K562 treated with DMSO at 1 percent for 4 hours (cell line): ENCODE data around the gene DALRD3. TPM values are rescaled to one million over a fixed set of nuclear protein-coding genes. Genes with fewer than 3 reads are reported as not detected.

Source experiments
- total RNA-seq: library from RNA; unstranded; fragments of 300-600 nt; gene quantifications from 2 replicates; pipeline ENCODE4 v1.2.3, GENCODE V29; 2022; ENCODE audit not compliant: insufficient read depth

The DALRD3 gene, protein sequence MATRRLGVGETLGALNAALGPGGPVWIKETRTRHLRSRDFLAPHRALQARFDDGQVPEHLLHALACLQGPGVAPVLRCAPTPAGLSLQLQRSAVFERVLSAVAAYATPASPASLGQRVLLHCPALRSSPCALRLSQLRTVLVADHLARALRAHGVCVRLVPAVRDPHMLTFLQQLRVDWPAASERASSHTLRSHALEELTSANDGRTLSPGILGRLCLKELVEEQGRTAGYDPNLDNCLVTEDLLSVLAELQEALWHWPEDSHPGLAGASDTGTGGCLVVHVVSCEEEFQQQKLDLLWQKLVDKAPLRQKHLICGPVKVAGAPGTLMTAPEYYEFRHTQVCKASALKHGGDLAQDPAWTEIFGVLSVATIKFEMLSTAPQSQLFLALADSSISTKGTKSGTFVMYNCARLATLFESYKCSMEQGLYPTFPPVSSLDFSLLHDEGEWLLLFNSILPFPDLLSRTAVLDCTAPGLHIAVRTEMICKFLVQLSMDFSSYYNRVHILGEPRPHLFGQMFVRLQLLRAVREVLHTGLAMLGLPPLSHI
- 14.4 and 18.0 TPM in 2 replicates for total RNA-seq

DNA sequence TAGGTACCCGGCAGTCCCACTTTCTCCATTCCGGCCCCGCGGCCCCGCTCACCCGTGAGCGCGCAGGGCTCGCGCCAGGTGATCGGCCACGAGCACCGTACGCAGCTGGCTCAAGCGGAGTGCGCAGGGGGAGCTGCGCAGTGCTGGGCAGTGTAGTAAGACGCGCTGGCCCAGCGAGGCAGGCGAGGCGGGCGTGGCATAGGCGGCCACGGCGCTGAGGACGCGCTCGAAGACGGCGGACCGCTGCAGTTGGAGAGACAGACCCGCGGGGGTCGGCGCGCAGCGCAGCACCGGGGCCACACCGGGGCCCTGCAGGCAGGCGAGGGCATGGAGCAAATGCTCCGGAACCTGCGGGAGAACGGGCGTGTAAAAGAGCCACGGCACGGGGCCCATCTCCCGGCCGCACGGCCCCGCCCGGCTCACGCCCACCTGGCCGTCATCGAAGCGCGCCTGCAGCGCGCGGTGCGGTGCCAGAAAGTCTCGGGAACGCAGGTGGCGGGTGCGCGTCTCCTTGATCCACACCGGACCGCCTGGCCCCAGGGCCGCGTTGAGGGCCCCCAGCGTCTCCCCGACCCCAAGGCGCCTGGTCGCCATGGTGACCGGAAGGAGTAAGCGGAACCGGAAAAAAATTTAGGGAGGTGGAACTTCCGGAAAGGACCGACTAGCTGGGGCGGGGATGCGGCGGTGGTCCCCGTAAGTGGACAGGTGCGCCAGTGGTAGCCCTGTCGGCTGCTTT lies at the start of gene DALRD3:
Gene DALRD3, minus strand, starts transcription at position 610 of the 736 bp plus-strand sequence. Its CDS starts 16 bp downstream, at position 594.

DNA sequence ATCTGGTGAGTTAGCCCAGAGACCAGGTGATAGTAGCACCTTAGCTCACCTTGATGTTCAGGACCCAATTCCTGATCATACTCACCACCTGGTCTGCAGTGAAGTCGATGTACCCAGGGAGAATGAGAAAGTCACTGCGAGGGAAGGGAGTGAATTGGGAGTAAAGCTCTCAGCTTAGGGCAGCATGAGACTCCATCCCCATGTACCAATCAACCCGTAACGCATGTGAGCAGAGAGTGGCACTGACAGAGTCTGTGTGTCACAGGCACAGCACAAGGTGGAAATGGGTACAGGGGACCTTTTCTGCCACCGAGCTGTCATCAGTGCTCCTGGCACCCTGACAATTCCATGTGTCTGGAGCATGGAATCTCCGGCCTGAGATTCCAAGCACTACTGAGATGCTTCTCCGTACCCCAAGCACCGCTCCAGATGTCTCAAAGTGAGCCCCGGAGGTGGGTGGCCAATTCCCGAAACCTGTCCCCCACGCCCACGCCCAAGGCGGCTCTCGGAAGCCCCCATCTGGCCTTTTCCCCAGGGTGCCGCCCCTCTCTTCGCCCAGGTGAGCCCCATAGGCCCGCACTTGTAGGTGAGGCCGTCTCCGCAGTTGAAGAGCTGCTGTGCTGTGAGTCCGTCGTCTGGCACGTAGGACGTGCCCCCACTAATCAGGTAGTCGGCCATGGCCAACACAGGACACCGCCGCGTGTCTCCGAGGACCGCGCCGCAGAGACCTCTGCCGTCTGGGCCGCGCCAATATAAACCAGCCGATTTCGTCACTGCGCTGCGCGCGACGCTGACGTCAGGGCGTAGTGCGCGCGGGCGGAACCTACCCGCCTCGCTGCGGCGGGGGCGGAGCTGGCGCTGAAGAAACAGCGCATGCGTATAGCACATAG lies 10.5 kb upstream of the DALRD3 start, which contains the start of gene IMPDH2:
Gene IMPDH2, minus strand, starts transcription at position 726 of the 890 bp plus-strand sequence. Its CDS starts 48 bp downstream, at position 678.

DNA sequence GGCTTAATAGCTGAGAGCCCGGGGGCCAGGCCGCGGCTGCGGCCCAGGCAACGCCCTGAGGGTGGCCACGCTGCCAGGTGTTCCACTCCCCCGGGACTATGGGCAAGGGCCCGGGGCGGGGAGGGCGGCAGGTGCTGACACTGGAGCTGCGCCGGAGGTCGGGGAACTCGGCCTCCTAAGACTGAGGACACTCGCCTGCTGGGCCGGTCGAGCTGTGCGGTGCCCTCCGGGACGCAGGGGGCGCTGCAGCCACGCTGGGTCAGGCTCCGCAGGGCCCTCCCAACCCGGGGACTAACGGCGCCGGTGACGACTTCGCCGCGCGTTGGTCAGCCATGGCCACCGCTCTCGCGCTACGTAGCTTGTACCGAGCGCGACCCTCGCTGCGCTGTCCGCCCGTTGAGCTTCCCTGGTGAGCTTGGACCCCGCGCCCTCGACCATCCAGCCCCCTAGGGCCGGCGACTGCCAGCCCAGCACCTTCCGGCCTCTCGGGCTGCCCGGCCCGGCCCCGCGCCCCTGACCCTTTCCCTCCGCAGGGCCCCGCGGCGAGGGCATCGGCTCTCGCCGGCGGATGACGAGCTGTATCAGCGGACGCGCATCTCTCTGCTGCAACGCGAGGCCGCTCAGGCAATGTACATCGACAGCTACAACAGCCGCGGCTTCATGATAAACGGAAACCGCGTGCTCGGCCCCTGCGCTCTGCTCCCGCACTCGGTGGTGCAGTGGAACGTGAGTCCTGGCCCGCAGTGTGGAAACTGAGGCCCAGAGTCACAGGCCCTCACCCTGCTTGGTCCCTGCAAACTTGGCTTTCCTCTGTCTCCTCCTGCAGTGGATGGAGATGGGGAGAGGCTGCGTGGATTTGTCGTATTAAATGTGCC lies 3.7 kb upstream of the DALRD3 start, which contains the start of gene NDUFAF3:
Gene NDUFAF3, plus strand, starts transcription at position 309 of the 875 bp plus-strand sequence. Its CDS starts 24 bp downstream, at position 333.

DNA sequence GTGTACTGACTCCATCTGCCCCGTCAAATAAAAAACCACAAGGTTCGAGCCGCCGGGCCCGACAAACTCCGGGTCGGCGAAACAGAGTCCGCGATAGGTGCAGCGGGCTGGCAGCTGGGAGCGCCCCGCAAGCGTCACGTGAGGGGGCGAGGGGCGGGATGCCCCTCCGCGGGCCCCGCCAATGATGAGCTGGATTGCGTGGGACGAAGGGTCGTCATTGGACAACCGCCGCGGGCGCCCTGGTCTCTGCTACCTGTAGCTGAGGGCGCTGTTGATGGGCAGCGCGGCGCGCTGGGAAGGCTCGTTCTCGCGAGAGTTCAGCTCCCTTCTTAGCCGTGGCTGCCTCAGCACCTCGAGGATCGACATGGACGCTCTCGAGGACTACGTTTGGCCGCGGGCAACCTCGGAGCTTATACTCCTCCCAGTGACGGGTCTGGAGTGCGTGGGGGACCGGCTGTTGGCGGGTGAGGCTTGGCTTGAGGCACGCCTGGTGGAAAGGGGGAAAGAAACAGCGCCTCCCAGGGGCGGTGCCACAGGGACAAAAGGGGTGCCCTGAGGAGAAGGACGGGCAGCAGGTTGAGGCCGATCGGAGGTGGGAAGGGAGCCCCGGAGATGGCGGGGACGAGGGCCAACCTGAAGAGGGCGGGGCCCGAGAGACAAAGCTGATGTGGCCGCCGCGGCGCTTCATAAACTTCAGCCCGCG lies 11.2 kb downstream of the DALRD3 start, which contains the start of gene WDR6:
Gene WDR6, plus strand, starts transcription at position 324 of the 703 bp plus-strand sequence. Its CDS starts 41 bp downstream, at position 365.

DNA sequence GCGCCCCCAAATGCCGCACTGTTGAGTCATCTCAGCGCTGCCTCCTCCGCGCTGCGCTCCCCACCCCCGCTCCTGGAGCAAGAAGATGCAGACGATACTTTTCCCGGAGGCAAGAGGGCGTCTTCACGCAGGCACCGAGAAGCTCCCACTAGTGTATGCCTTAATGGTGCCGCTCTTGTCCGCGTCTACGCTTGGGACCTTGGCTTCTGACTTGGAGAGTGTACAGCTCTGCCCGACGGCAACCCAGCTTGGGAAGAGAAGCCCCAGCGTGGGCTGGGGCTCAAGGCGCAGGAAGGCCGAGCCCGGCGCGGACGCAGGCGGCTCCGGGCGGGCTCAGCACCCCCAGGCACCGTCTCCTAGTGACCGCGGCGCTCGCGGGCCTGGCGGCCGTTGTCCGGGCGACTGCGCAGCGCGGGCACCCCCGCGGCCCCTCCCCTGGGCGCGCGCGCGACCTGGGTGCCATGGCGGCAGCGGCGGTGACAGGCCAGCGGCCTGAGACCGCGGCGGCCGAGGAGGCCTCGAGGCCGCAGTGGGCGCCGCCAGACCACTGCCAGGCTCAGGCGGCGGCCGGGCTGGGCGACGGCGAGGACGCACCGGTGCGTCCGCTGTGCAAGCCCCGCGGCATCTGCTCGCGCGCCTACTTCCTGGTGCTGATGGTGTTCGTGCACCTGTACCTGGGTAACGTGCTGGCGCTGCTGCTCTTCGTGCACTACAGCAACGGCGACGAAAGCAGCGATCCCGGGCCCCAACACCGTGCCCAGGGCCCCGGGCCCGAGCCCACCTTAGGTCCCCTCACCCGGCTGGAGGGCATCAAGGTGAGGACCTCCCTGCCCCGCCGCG lies 28.4 kb downstream of the DALRD3 start, which contains the start of gene P4HTM:
Gene P4HTM, plus strand, starts transcription at position 446 of the 840 bp plus-strand sequence. Its CDS starts 16 bp downstream, at position 462.

Other genes with a start within 250 kb of the DALRD3 start
- gene PRKAR2A, start 170.7 kb downstream of the DALRD3 start, total RNA-seq = 52.0 and 68.7 TPM in 2 replicates
- 12.9 and 15.3 TPM in 2 replicates for gene SLC25A20, start 119.7 kb downstream of the DALRD3 start, total RNA-seq
- gene ARIH2, start 99.7 kb downstream of the DALRD3 start, total RNA-seq = 56.2 and 77.4 TPM in 2 replicates
- gene P4HTM, start 28.3 kb downstream of the DALRD3 start, total RNA-seq = 0.29 and 0.61 TPM in 2 replicates
- 54.0 and 145 TPM in 2 replicates for gene WDR6, start 11.2 kb downstream of the DALRD3 start, total RNA-seq
- gene NDUFAF3, start 3.5 kb upstream of the DALRD3 start, total RNA-seq = 28.5 and 36.3 TPM in 2 replicates
- gene IMPDH2, start 10.8 kb upstream of the DALRD3 start, total RNA-seq = 254 TPM in 2 replicates
- 29.8 and 45.8 TPM in 2 replicates for gene QRICH1, start 75.5 kb upstream of the DALRD3 start, total RNA-seq
- 479 and 501 TPM in 2 replicates for gene QARS1, start 86.2 kb upstream of the DALRD3 start, total RNA-seq
- 36.5 and 46.3 TPM in 2 replicates for gene USP19, start 102.2 kb upstream of the DALRD3 start, total RNA-seq
- 29.5 and 47.0 TPM in 2 replicates for gene LAMB2, start 114.5 kb upstream of the DALRD3 start, total RNA-seq
- gene CCDC71, start 147.8 kb upstream of the DALRD3 start, total RNA-seq = 3.4 and 3.5 TPM in 2 replicates
- gene KLHDC8B, start 153.0 kb upstream of the DALRD3 start, total RNA-seq = 33.6 and 44.1 TPM in 2 replicates